ENCODE data around the gene LRP8. TPM values are rescaled to one million over a fixed set of nuclear protein-coding genes. Genes with fewer than 3 reads are reported as not detected.
"Not testable (repeated sequence)": the region's sequence is repeated elsewhere in the genome, so short reads cannot be mapped to it uniquely, and the experiment has no call there.

The LRP8 gene
- total RNA-seq, 1 donor from 2014 or later: 1.5 TPM

- DNase-seq: no peak
These were observed 120.1 kb downstream of the LRP8 start for GRCh38 chr1:53207726-53208125.

GRCh38 chr1:53206735-53207379, 121.0 kb downstream of the LRP8 start:
- DNase-seq: no peak

- DNase-seq: not testable (repeated sequence)
These were observed 121.7 kb downstream of the LRP8 start for GRCh38 chr1:53206083-53206685.

- DNase-seq: not testable (repeated sequence)
These were observed 122.4 kb downstream of the LRP8 start for GRCh38 chr1:53205496-53205895.

- DNase-seq: no peak
These were observed 124.4 kb downstream of the LRP8 start for GRCh38 chr1:53203466-53203865.

GRCh38 chr1:53198241-53198651, 129.6 kb downstream of the LRP8 start:
- DNase-seq: peak; percentile 17

GRCh38 chr1:53197291-53198200, 130.3 kb downstream of the LRP8 start:
- peak; percentile 37 for DNase-seq

- DNase-seq: peak; percentile 97
These were observed 131.2 kb downstream of the LRP8 start, which contains the start of gene CPT2 for GRCh38 chr1:53196485-53197290. Gene CPT2, plus strand, starts transcription at chr1:53196824. Its CDS starts 120 bp downstream, at chr1:53196944.

- DNase-seq: no peak
These were observed 131.8 kb downstream of the LRP8 start for GRCh38 chr1:53196017-53196484.

GRCh38 chr1:53195246-53196016, 132.4 kb downstream of the LRP8 start:
- peak; percentile 61 for DNase-seq

Other genes with a start within 250 kb of the LRP8 start
- gene SLC1A7, start 185.4 kb downstream of the LRP8 start, total RNA-seq: not detected
- gene CPT2, start 131.2 kb downstream of the LRP8 start, total RNA-seq: 20.6 TPM
- 41.9 TPM for gene CZIB, start 107.4 kb downstream of the LRP8 start, total RNA-seq
- 43.0 TPM for gene MAGOH, start 89.6 kb downstream of the LRP8 start, total RNA-seq
- not detected for gene DMRTB1, start 131.3 kb upstream of the LRP8 start, total RNA-seq